Measurements from ENCODE around the gene GUCA2A.

- TF ChIP-seq CTCF (conservative IDR thresholded peaks at IDR 0.05) = no peak
- TF ChIP-seq ZFX (IDR thresholded peaks at IDR 0.05) = no peak
These were observed 36.8 kb downstream of the GUCA2A start for GRCh38 chr1:42127767-42128166.
